ENCODE data around the gene INSR. TPM values are rescaled to one million over a fixed set of nuclear protein-coding genes. Genes with fewer than 3 reads are reported as not detected.

The INSR gene
- total RNA-seq, 1 experiment from 2014 or later, result 13.7 TPM

DNA sequence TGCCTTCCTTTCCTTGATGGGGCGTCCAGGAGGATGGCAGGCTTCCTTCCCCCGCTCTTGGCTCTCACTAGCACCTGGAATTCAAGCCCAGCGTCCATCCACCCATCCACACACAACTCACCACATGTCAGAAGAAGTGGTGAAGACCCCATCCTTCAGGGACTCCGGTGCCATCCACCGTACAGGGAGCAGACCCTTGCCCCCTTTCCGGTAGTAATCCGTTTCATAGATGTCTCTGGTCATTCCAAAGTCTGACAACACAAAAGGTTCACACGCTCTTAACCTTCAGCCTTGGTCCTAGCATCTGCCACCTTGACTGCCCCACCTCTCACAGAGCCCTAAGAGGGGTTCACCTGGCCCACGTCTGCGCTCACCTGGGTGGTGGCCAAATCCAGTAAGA is 173.7 kb downstream of the INSR start:
- no peak overlapping the region for H3K4me2 ChIP-seq (ENCODE audit: low read length)
- ATAC-seq (no peak), DNase-seq (no peak)
- H2AFZ ChIP-seq (ENCODE audit: low read length), result no peak overlapping the region
- no TSS peak for BruUV-seq (replicated peaks)
- H3K4me1 ChIP-seq (ENCODE audit: insufficient read depth, low read length), result no peaks in the 10 kb centered on the region
- POLR2A ChIA-PET (ENCODE audit: unreplicated experiment), result no interaction called here
- no peaks in the 10 kb centered on the region for H3K79me2 ChIP-seq (ENCODE audit: low read length)
- H3K9me2 ChIP-seq (replicated peaks; ENCODE audit: low read length), result no peaks in the 10 kb centered on the region
- intact Hi-C loops (cut with micrococcal nuclease), result no loop called here
- H3K27ac ChIP-seq (ENCODE audit: low read length), result no peak overlapping the region
- CTCF ChIA-PET, result no interaction called here
- peaks cover 10% of the 10 kb centered on the region for H3K36me3 ChIP-seq (ENCODE audit: low read depth, low read length)
- H3K9me3 ChIP-seq (ENCODE audit: low read length), result no peaks in the 10 kb centered on the region
- H3K9ac ChIP-seq (ENCODE audit: low read length), result no peak overlapping the region
- H3K4me3 ChIP-seq (ENCODE audit: low read length), result no peak overlapping the region
- no peaks in the 10 kb centered on the region for H3F3A ChIP-seq (ENCODE audit: low read length, unreplicated experiment)
- no peak for TF ChIP-seq EZH2 (IDR thresholded peaks at IDR 0.05; ENCODE audit: low read length, unreplicated experiment)
- no peak for TF ChIP-seq EZH2phosphoT487 (IDR thresholded peaks at IDR 0.05; ENCODE audit: borderline replicate concordance, low read length)
- TF ChIP-seq CTCF (conservative IDR thresholded peaks at IDR 0.05; ENCODE audit: low read depth, low read length), result no peak
- no peaks in the 10 kb centered on the region for H4K20me1 ChIP-seq (ENCODE audit: low read length)
- no peaks in the 10 kb centered on the region for H3K27me3 ChIP-seq (ENCODE audit: low read length)

DNA sequence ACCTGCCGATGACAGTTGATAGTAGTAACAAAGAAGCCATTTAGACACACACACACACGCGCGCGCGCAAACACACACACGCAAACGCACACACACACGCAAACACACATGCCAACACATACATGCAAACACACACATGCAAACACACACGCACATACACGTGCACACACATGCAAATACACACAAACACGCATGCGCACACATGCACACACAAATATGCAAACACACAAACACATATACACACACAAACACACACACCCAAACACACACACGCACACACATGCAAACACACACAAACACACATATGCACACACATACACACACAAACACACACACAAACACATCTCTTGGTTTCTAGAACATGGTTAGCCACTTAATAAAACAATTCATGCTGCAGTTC is 174.6 kb downstream of the INSR start:
- H4K20me1 ChIP-seq (ENCODE audit: low read length), result no peaks in the 10 kb centered on the region
- H3K4me1 ChIP-seq (ENCODE audit: insufficient read depth, low read length), result no peaks in the 10 kb centered on the region
- H3K4me2 ChIP-seq (ENCODE audit: low read length), result no peak overlapping the region
- no peak for DNase-seq
- POLR2A ChIA-PET (ENCODE audit: unreplicated experiment), result no interaction called here
- intact Hi-C loops (cut with micrococcal nuclease), result no loop called here
- no peaks in the 10 kb centered on the region for H3K9me2 ChIP-seq (replicated peaks; ENCODE audit: low read length)
- no peaks in the 10 kb centered on the region for H3F3A ChIP-seq (ENCODE audit: low read length, unreplicated experiment)
- ATAC-seq, result no peak
- H3K27me3 ChIP-seq (ENCODE audit: low read length), result no peaks in the 10 kb centered on the region
- peaks cover under 1% of the 10 kb centered on the region; the same call in 1 of the 2 replicates for H3K36me3 ChIP-seq (ENCODE audit: low read depth, low read length)
- H3K27ac ChIP-seq (ENCODE audit: low read length), result no peak overlapping the region
- H3K9me3 ChIP-seq (ENCODE audit: low read length), result no peaks in the 10 kb centered on the region
- H3K4me3 ChIP-seq (ENCODE audit: low read length), result no peak overlapping the region
- no peaks in the 10 kb centered on the region for H3K79me2 ChIP-seq (ENCODE audit: low read length)
- CTCF ChIA-PET, result no interaction called here
- BruUV-seq (replicated peaks), result no TSS peak
- H2AFZ ChIP-seq (ENCODE audit: low read length), result no peak overlapping the region
- TF ChIP-seq EZH2 (IDR thresholded peaks at IDR 0.05; ENCODE audit: low read length, unreplicated experiment) (no peak), EZH2phosphoT487 (IDR thresholded peaks at IDR 0.05; ENCODE audit: borderline replicate concordance, low read length) (no peak), CTCF (conservative IDR thresholded peaks at IDR 0.05; ENCODE audit: low read depth, low read length) (no peak)
- no peak overlapping the region for H3K9ac ChIP-seq (ENCODE audit: low read length)

DNA sequence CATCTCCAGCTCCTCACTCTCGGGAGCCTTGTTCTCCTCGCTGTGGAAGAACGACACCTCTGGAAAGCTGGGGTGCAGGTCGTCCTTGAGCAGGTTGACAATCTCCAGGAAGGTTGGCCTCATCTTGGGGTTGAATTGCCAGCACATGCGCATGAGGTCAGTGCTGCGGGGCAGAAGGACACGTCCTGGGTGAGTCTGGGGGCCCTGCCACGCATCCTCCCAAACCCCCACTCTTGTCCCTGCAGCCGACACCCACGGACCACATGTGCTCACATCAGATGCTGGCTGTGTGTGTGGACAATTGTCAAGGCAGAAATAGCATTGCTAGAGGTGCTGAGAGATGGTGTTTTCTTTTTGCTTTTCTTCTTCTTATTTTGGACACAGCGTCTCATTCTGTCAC is 177.0 kb downstream of the INSR start:
- Histone ChIP-seq H3K27me3 (ENCODE audit: low read length) (no peaks in the 10 kb centered on the region), H3K27ac (ENCODE audit: low read length) (no peak overlapping the region), H3F3A (ENCODE audit: low read length, unreplicated experiment) (no peaks in the 10 kb centered on the region), H3K9me2 (replicated peaks; ENCODE audit: low read length) (no peaks in the 10 kb centered on the region), H3K4me3 (ENCODE audit: low read length) (no peak overlapping the region), H3K4me2 (ENCODE audit: low read length) (no peak overlapping the region), H3K9ac (ENCODE audit: low read length) (no peak overlapping the region), H3K36me3 (ENCODE audit: low read depth, low read length) (no peaks in the 10 kb centered on the region), H3K79me2 (ENCODE audit: low read length) (no peaks in the 10 kb centered on the region), H3K9me3 (ENCODE audit: low read length) (no peaks in the 10 kb centered on the region), H2AFZ (ENCODE audit: low read length) (no peak overlapping the region), H3K4me1 (ENCODE audit: insufficient read depth, low read length) (no peaks in the 10 kb centered on the region), H4K20me1 (ENCODE audit: low read length) (no peaks in the 10 kb centered on the region)
- DNase-seq (no peak), ATAC-seq (no peak)
- POLR2A ChIA-PET (ENCODE audit: unreplicated experiment), result no interaction called here
- BruUV-seq (replicated peaks), result no TSS peak
- TF ChIP-seq EZH2 (IDR thresholded peaks at IDR 0.05; ENCODE audit: low read length, unreplicated experiment) (no peak), EZH2phosphoT487 (IDR thresholded peaks at IDR 0.05; ENCODE audit: borderline replicate concordance, low read length) (no peak), CTCF (conservative IDR thresholded peaks at IDR 0.05; ENCODE audit: low read depth, low read length) (no peak)
- CTCF ChIA-PET, result no interaction called here
- intact Hi-C loops (cut with micrococcal nuclease), result no loop called here
